ENCODE measurements around the gene QSOX1. TPM values are rescaled to one million over a fixed set of nuclear protein-coding genes. Genes with fewer than 3 reads are reported as not detected.

The QSOX1 gene
- total and polyA plus RNA-seq, 2 experiments from 2014 or later = 225 to 257 TPM

DNA sequence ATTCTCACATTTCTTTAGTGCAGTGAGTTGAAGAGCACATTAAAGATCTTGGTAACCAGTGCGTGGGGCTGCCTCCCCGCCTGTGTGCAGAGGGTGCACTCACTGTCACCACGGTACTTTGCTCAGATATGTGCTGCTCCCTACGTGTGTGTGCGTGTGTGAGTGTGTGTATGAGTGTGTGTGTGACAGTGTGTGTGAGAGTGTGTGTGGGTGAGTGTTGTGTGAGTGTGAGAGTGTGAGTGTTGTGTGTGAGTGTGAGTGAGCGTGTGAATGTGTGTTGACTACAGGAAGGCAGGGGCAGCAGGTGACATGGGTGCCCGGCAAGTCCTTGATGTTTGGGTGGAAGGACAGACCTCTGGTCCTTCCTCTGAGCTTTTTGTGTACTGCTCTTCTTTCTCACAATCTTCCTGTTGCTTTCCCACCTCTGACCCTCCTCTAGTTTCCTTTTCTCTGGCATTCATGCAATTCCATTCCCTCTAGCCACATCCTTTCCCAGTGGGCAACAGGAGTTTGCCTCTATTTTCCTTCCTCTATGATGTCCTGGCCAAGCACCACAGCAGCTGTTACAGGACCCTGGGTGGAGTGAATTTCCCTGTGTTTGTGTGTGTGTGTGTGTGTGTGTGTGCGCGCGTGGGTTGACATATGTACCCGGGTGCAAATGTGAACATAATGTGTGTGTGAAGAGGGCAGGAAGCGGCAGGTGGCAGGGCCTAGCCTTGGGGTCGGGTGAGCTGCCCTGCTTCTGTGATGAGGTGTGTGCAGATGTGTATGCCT, 95.2 kb downstream of the QSOX1 start:
- no peak overlapping the region for H3K27ac ChIP-seq
- H4K20me1 ChIP-seq (ENCODE audit: insufficient read depth, poor library complexity, severe bottlenecking) = no peaks in the 10 kb centered on the region
- H3K36me3 ChIP-seq (replicated peaks; ENCODE audit: insufficient read depth, low read depth) = no peaks in the 10 kb centered on the region
- H3K9me3 ChIP-seq (ENCODE audit: low read depth) = no peaks in the 10 kb centered on the region
- H3K9me2 ChIP-seq (replicated peaks; ENCODE audit: insufficient read depth) = no peaks in the 10 kb centered on the region
- DNase-seq (ENCODE audit: low spot score) = no peak
- no peak overlapping the region for H3K4me2 ChIP-seq
- H3K4me3 ChIP-seq = no peak overlapping the region
- 83% methylated on average over 13 of the region's 13 CpGs for WGBS (ENCODE audit: low lambda C conversion rate, missing lambda C conversion rate)
- H3K27me3 ChIP-seq = no peaks in the 10 kb centered on the region
- TF ChIP-seq, protein P1, sequence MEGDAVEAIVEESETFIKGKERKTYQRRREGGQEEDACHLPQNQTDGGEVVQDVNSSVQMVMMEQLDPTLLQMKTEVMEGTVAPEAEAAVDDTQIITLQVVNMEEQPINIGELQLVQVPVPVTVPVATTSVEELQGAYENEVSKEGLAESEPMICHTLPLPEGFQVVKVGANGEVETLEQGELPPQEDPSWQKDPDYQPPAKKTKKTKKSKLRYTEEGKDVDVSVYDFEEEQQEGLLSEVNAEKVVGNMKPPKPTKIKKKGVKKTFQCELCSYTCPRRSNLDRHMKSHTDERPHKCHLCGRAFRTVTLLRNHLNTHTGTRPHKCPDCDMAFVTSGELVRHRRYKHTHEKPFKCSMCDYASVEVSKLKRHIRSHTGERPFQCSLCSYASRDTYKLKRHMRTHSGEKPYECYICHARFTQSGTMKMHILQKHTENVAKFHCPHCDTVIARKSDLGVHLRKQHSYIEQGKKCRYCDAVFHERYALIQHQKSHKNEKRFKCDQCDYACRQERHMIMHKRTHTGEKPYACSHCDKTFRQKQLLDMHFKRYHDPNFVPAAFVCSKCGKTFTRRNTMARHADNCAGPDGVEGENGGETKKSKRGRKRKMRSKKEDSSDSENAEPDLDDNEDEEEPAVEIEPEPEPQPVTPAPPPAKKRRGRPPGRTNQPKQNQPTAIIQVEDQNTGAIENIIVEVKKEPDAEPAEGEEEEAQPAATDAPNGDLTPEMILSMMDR (IDR thresholded peaks at IDR 0.05; ENCODE audit: poor library complexity) = no peak
- TF ChIP-seq EZH2 (IDR thresholded peaks at IDR 0.05; ENCODE audit: borderline replicate concordance) = no peak
- TF ChIP-seq EZH2phosphoT487 (IDR thresholded peaks at IDR 0.05; ENCODE audit: low read depth, severe bottlenecking, unreplicated experiment) = no peak
- H3K4me1 ChIP-seq (ENCODE audit: insufficient read depth) = no peaks in the 10 kb centered on the region
- H2AFZ ChIP-seq = no peak overlapping the region
- H3K79me2 ChIP-seq = no peaks in the 10 kb centered on the region

DNA sequence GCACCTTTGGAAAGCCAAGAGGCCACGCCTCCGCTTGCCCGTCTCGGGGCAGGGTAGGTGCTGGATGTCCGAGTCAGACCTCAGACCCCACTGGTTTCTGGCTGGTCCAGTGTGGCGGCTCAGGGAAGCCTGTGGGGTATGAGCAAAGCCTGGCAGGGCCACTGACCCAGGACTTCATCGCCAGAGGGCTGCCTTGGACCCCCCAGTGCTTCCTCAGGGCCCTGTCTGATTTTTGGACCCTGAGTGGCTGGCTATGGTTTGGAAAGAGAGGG, 95.8 kb downstream of the QSOX1 start:
- no peaks in the 10 kb centered on the region for H3K9me2 ChIP-seq (replicated peaks; ENCODE audit: insufficient read depth)
- WGBS (ENCODE audit: low lambda C conversion rate, missing lambda C conversion rate) = 83% methylated on average over 7 of the region's 7 CpGs

DNA sequence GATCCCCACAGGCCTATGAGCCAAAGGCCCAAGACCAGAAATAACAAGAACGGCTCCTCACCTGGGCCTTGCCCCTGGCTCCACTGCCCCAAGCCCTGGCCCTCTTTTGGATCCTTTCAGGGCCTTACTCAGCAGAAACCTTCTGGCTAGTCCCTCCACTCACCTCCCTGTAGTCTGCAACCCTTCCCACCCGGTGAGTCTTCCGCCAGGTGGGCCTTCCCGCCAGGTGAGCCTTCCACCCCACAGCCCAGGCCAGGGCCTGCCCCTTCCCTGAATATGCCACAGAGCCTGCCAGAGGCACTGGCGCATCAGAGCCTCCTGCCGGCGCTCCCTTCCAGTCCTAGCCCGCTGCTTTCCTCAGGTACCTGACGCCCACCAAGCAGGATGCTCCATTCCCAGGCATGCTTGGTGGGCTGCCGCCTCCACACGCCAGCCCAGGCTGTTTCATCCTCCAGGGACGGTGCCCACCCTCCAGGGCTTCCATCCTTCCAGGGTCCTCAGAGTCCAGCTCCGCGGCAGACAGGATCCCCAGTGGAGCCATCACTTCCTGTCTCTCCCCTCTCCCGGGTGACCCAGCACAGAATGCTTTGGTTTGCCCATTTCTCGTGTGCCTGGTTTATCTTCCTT, 96.3 kb downstream of the QSOX1 start:
- DNase-seq (ENCODE audit: low spot score) = no peak
- H4K20me1 ChIP-seq (ENCODE audit: insufficient read depth, poor library complexity, severe bottlenecking) = no peaks in the 10 kb centered on the region
- no peaks in the 10 kb centered on the region for H3K4me1 ChIP-seq (ENCODE audit: insufficient read depth)

More for the DNA sequence above, 95.8 kb downstream of the QSOX1 start:
- no peak overlapping the region for H3K4me2 ChIP-seq
- no peaks in the 10 kb centered on the region for H3K79me2 ChIP-seq
- H2AFZ ChIP-seq = no peak overlapping the region
- H4K20me1 ChIP-seq (ENCODE audit: insufficient read depth, poor library complexity, severe bottlenecking) = no peaks in the 10 kb centered on the region
- no peaks in the 10 kb centered on the region for H3K9me3 ChIP-seq (ENCODE audit: low read depth)
- H3K4me3 ChIP-seq = no peak overlapping the region
- TF ChIP-seq EZH2 (IDR thresholded peaks at IDR 0.05; ENCODE audit: borderline replicate concordance) = no peak
- TF ChIP-seq, protein P1 (IDR thresholded peaks at IDR 0.05; ENCODE audit: poor library complexity) = no peak
- TF ChIP-seq EZH2phosphoT487 (IDR thresholded peaks at IDR 0.05; ENCODE audit: low read depth, severe bottlenecking, unreplicated experiment) = no peak
- no peaks in the 10 kb centered on the region for H3K36me3 ChIP-seq (replicated peaks; ENCODE audit: insufficient read depth, low read depth)
- H3K27me3 ChIP-seq = no peaks in the 10 kb centered on the region
- no peak for DNase-seq (ENCODE audit: low spot score)
- no peak overlapping the region for H3K27ac ChIP-seq
- no peaks in the 10 kb centered on the region for H3K4me1 ChIP-seq (ENCODE audit: insufficient read depth)

More for the DNA sequence above, 96.3 kb downstream of the QSOX1 start:
- WGBS (ENCODE audit: low lambda C conversion rate, missing lambda C conversion rate) = 91% methylated on average over 16 of the region's 16 CpGs
- H3K36me3 ChIP-seq (replicated peaks; ENCODE audit: insufficient read depth, low read depth) = no peaks in the 10 kb centered on the region
- H3K27me3 ChIP-seq = no peaks in the 10 kb centered on the region
- H3K4me2 ChIP-seq = no peak overlapping the region
- H3K27ac ChIP-seq = no peak overlapping the region
- no peaks in the 10 kb centered on the region for H3K79me2 ChIP-seq
- H3K9me2 ChIP-seq (replicated peaks; ENCODE audit: insufficient read depth) = no peaks in the 10 kb centered on the region
- H3K9me3 ChIP-seq (ENCODE audit: low read depth) = no peaks in the 10 kb centered on the region
- no peak overlapping the region for H3K4me3 ChIP-seq
- TF ChIP-seq EZH2 (IDR thresholded peaks at IDR 0.05; ENCODE audit: borderline replicate concordance) = no peak
- TF ChIP-seq EZH2phosphoT487 (IDR thresholded peaks at IDR 0.05; ENCODE audit: low read depth, severe bottlenecking, unreplicated experiment) = no peak
- TF ChIP-seq, protein P1 (IDR thresholded peaks at IDR 0.05; ENCODE audit: poor library complexity) = no peak
- H2AFZ ChIP-seq = no peak overlapping the region

All from hepatocyte (in vitro differentiated cells).